Hepatocyte (in vitro differentiated cells): ENCODE results near the gene FBL.

ENCODE experiments used
- EZH2 ChIP-seq: fragments of 200-600 bp; sonication (generic); IDR thresholded peaks from 2 replicates; pipeline ENCODE4 v1.6.1; 2016; ENCODE audit warnings: antibody characterized with exemption, mild to moderate bottlenecking, borderline replicate concordance
- EZH2phosphoT487 ChIP-seq: fragments of 200-600 bp; sonication (generic); IDR thresholded peaks from one replicate; pipeline ENCODE4 v1.6.1; 2018; ENCODE audit warnings: antibody characterized with exemption, mild to moderate bottlenecking, low read depth, moderate library complexity; ENCODE audit not compliant: unreplicated experiment, severe bottlenecking
- TF ChIP-seq, protein P1 (sequence below): fragments of 200-600 bp; sonication (generic); IDR thresholded peaks from 2 replicates; pipeline ENCODE4 v1.5.1; 2016; ENCODE audit warnings: antibody characterized with exemption, mild to moderate bottlenecking; ENCODE audit not compliant: poor library complexity

- TF ChIP-seq EZH2, result no peak
- TF ChIP-seq, protein P1, sequence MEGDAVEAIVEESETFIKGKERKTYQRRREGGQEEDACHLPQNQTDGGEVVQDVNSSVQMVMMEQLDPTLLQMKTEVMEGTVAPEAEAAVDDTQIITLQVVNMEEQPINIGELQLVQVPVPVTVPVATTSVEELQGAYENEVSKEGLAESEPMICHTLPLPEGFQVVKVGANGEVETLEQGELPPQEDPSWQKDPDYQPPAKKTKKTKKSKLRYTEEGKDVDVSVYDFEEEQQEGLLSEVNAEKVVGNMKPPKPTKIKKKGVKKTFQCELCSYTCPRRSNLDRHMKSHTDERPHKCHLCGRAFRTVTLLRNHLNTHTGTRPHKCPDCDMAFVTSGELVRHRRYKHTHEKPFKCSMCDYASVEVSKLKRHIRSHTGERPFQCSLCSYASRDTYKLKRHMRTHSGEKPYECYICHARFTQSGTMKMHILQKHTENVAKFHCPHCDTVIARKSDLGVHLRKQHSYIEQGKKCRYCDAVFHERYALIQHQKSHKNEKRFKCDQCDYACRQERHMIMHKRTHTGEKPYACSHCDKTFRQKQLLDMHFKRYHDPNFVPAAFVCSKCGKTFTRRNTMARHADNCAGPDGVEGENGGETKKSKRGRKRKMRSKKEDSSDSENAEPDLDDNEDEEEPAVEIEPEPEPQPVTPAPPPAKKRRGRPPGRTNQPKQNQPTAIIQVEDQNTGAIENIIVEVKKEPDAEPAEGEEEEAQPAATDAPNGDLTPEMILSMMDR, result no peak
- TF ChIP-seq EZH2phosphoT487, result no peak
These were observed 35.8 kb downstream of the FBL start for GRCh38 chr19:39810424-39810823.
